Neural progenitor cell (in vitro differentiated cells): Measurements from ENCODE around the gene SDHA. TPM values are rescaled to one million over a fixed set of nuclear protein-coding genes. Genes with fewer than 3 reads are reported as not detected.
"Not testable (repeated sequence)": the region's sequence is repeated elsewhere in the genome, so short reads cannot be mapped to it uniquely, and the experiment has no call there.

Experiments
- DNase-seq: peaks from one replicate; pipeline ENCODE4 v3.0.0-alpha.2; 2016; ENCODE audit warnings: low spot score
- H2AFZ ChIP-seq: fragments of 200-600 bp; sonication (generic); replicated peaks from 2 replicates; pipeline ENCODE4 v1.6.1; 2016; ENCODE audit warnings: antibody characterized with exemption
- H3F3A ChIP-seq: fragments of 200-600 bp; sonication (generic); 2 replicates; pipeline ENCODE4 v1.6.1; 2016; ENCODE audit warnings: antibody characterized with exemption, low read depth
- H3K27ac ChIP-seq: fragments of 200-600 bp; sonication (generic); 2 replicates; pipeline ENCODE4 v1.5.1; 2016; ENCODE audit warnings: mild to moderate bottlenecking
- H3K27me3 ChIP-seq: fragments of 200-600 bp; sonication (generic); 2 replicates; pipeline ENCODE4 v1.6.1; 2016; ENCODE audit warnings: mild to moderate bottlenecking, moderate library complexity
- H3K36me3 ChIP-seq: fragments of 200-600 bp; sonication (generic); 2 replicates; pipeline ENCODE4 v1.5.1; 2016
- H3K4me1 ChIP-seq: fragments of 200-600 bp; sonication (generic); 2 replicates; pipeline ENCODE4 v1.6.1; 2016; ENCODE audit warnings: mixed run types
- H3K4me2 ChIP-seq: fragments of 200-600 bp; sonication (generic); 2 replicates; pipeline ENCODE4 v1.6.1; 2016
- H3K4me3 ChIP-seq: fragments of 200-600 bp; sonication (generic); 2 replicates; pipeline ENCODE4 v1.5.1; 2016
- H3K79me2 ChIP-seq: fragments of 200-600 bp; sonication (generic); 2 replicates; pipeline ENCODE4 v1.6.1; 2016; ENCODE audit warnings: low read depth
- H3K9ac ChIP-seq: fragments of 200-600 bp; sonication (generic); 2 replicates; pipeline ENCODE4 v1.6.1; 2016
- H3K9me3 ChIP-seq: fragments of 200-600 bp; sonication (generic); 2 replicates; pipeline ENCODE4 v1.5.1; 2016; ENCODE audit warnings: low read depth
- H4K20me1 ChIP-seq: fragments of 200-600 bp; sonication (generic); 2 replicates; pipeline ENCODE4 v1.6.1; 2016; ENCODE audit warnings: low read depth
- H3K27ac Mint-ChIP-seq: 3 replicates; pipeline ENCODE4 v1.8.0; 2021; ENCODE audit warnings: mixed read lengths
- H3K27me3 Mint-ChIP-seq: 2 replicates; pipeline ENCODE4 v1.8.0; 2022; ENCODE audit warnings: low read depth, mild to moderate bottlenecking, inconsistent platforms, moderate library complexity, mixed read lengths; ENCODE audit not compliant: insufficient read depth
- H3K36me3 Mint-ChIP-seq: 3 replicates; pipeline ENCODE4 v1.8.0; 2021; ENCODE audit warnings: mixed read lengths
- H3K4me1 Mint-ChIP-seq: 3 replicates; pipeline ENCODE4 v1.8.0; 2021; ENCODE audit warnings: mixed read lengths
- H3K4me3 Mint-ChIP-seq: 3 replicates; pipeline ENCODE4 v1.8.0; 2021; ENCODE audit warnings: mild to moderate bottlenecking, moderate library complexity, mixed read lengths
- H3K9me3 Mint-ChIP-seq: 3 replicates; pipeline ENCODE4 v1.8.0; 2020; ENCODE audit warnings: mixed read lengths
- CTCF ChIP-seq: fragments of 200-600 bp; sonication (generic); IDR thresholded peaks from 2 replicates; pipeline ENCODE4 v1.5.1; 2017; ENCODE audit warnings: antibody characterized with exemption, mild to moderate bottlenecking
- EZH2 ChIP-seq: fragments of 200-600 bp; sonication (generic); IDR thresholded peaks from 2 replicates; pipeline ENCODE4 v1.6.1; 2017; ENCODE audit warnings: antibody characterized with exemption, mild to moderate bottlenecking, moderate library complexity
- EZH2phosphoT487 ChIP-seq: fragments of 200-600 bp; sonication (generic); IDR thresholded peaks from 2 replicates; pipeline ENCODE4 v1.6.1; 2017; ENCODE audit warnings: antibody characterized with exemption
- total RNA-seq: library from RNA; depleted of rRNA; stranded (reverse); fragments of >200 nt; gene quantifications from 2 replicates; pipeline ENCODE4 v1.2.3, GENCODE V29; 2015; ENCODE audit warnings: low replicate concordance

Gene SDHA
- total RNA-seq, 1 donor from 2014 or later, result 47.1 TPM

- no peaks in the 10 kb centered on the region for H4K20me1 ChIP-seq
- H3K4me3 ChIP-seq, result no peak overlapping the region
- H3K9me3 ChIP-seq, result no peaks in the 10 kb centered on the region
- no peaks in the 10 kb centered on the region for H3K79me2 ChIP-seq
- H3K36me3 ChIP-seq, result no peaks in the 10 kb centered on the region
- no peaks in the 10 kb centered on the region for H3F3A ChIP-seq
- DNase-seq, result no peak
- no peak overlapping the region for H3K9ac ChIP-seq
- no peaks in the 10 kb centered on the region for H3K27me3 ChIP-seq
- TF ChIP-seq CTCF (no peak), EZH2 (no peak), EZH2phosphoT487 (no peak)
- H2AFZ ChIP-seq, result no peak overlapping the region
- Mint-ChIP-seq H3K4me3 (no peak overlapping the region), H3K4me1 (no peaks in the 10 kb centered on the region), H3K9me3 (peaks cover 4% of the 10 kb centered on the region), H3K36me3 (peaks cover 15% of the 10 kb centered on the region), H3K27ac (peak overlapping the region; percentile 78), H3K27me3 (peaks cover 2% of the 10 kb centered on the region)
- no peaks in the 10 kb centered on the region for H3K4me1 ChIP-seq
- no peak overlapping the region for H3K4me2 ChIP-seq
- no peak overlapping the region for H3K27ac ChIP-seq
These were observed 46.2 kb downstream of the SDHA start for GRCh38 chr5:264338-264737.

- not testable (repeated sequence) for H3K79me2 ChIP-seq, H3K27me3 Mint-ChIP-seq, H3K9me3 Mint-ChIP-seq, H4K20me1 ChIP-seq, H3K4me1 Mint-ChIP-seq, H3K4me3 Mint-ChIP-seq, H3K27ac ChIP-seq, H3K4me2 ChIP-seq, H3K4me3 ChIP-seq, H3K4me1 ChIP-seq, H3K9ac ChIP-seq, H2AFZ ChIP-seq, H3K36me3 ChIP-seq, H3K27me3 ChIP-seq, DNase-seq, H3K27ac Mint-ChIP-seq, H3K9me3 ChIP-seq
- peaks cover 15% of the 10 kb centered on the region for H3K36me3 Mint-ChIP-seq
- H3F3A ChIP-seq, result peaks cover 17% of the 10 kb centered on the region
These were observed 48.3 kb downstream of the SDHA start for GRCh38 chr5:266311-267026.

GRCh38 chr5:267716-268115 lies 49.6 kb downstream of the SDHA start:
- TF ChIP-seq EZH2 (no peak), CTCF (no peak)
- peaks cover 12% of the 10 kb centered on the region for H3K79me2 ChIP-seq
- peaks cover 2% of the 10 kb centered on the region for H4K20me1 ChIP-seq
- no peak overlapping the region for H3K4me3 ChIP-seq
- H3F3A ChIP-seq, result peaks cover 17% of the 10 kb centered on the region
- no peaks in the 10 kb centered on the region for H3K36me3 ChIP-seq
- H3K27ac ChIP-seq, result no peak overlapping the region
- H3K36me3 Mint-ChIP-seq, result peaks cover 10% of the 10 kb centered on the region
- DNase-seq, result no peak
- H3K4me2 ChIP-seq, result no peak overlapping the region
- H3K9me3 ChIP-seq, result no peaks in the 10 kb centered on the region
- H2AFZ ChIP-seq, result no peak overlapping the region
- H3K27me3 ChIP-seq, result no peaks in the 10 kb centered on the region
- H3K4me1 ChIP-seq, result no peaks in the 10 kb centered on the region
- H3K4me3 Mint-ChIP-seq, result no peak overlapping the region
- peaks cover 7% of the 10 kb centered on the region for H3K27me3 Mint-ChIP-seq
- H3K4me1 Mint-ChIP-seq, result peaks cover 14% of the 10 kb centered on the region
- H3K9ac ChIP-seq, result no peak overlapping the region
- H3K27ac Mint-ChIP-seq, result no peak overlapping the region
- no peaks in the 10 kb centered on the region for H3K9me3 Mint-ChIP-seq

GRCh38 chr5:270340-270739 lies 52.2 kb downstream of the SDHA start:
- peaks cover 17% of the 10 kb centered on the region for H3F3A ChIP-seq
- H2AFZ ChIP-seq, result no peak overlapping the region
- DNase-seq, result peak; percentile 4
- Mint-ChIP-seq H3K4me3 (peak overlapping the region; percentile 91), H3K36me3 (peaks cover under 1% of the 10 kb centered on the region), H3K4me1 (peaks cover 22% of the 10 kb centered on the region), H3K9me3 (no peaks in the 10 kb centered on the region), H3K27me3 (peaks cover 7% of the 10 kb centered on the region), H3K27ac (peak overlapping the region; percentile 22)
- H3K27me3 ChIP-seq, result no peaks in the 10 kb centered on the region
- no peak overlapping the region for H3K9ac ChIP-seq
- peaks cover 37% of the 10 kb centered on the region for H3K79me2 ChIP-seq
- H3K36me3 ChIP-seq, result no peaks in the 10 kb centered on the region
- no peaks in the 10 kb centered on the region for H3K4me1 ChIP-seq
- peak overlapping the region; percentile 70 for H3K4me2 ChIP-seq
- peaks cover 17% of the 10 kb centered on the region for H4K20me1 ChIP-seq
- no peak overlapping the region for H3K27ac ChIP-seq
- no peaks in the 10 kb centered on the region for H3K9me3 ChIP-seq
- TF ChIP-seq CTCF (no peak), EZH2phosphoT487 (no peak), EZH2 (no peak)
- H3K4me3 ChIP-seq, result peak overlapping the region; percentile 79

GRCh38 chr5:271828-272167 lies 53.7 kb downstream of the SDHA start:
- Histone ChIP-seq H3K4me3 (peak overlapping the region; percentile 79), H3F3A (peaks cover 17% of the 10 kb centered on the region), H3K9ac (peak overlapping the region; percentile 77), H4K20me1 (peaks cover 17% of the 10 kb centered on the region), H3K79me2 (peaks cover 46% of the 10 kb centered on the region), H3K4me2 (peak overlapping the region; percentile 89)
- DNase-seq, H3K4me1 ChIP-seq, H3K36me3 Mint-ChIP-seq, H3K27me3 Mint-ChIP-seq, H3K9me3 ChIP-seq, H3K27ac ChIP-seq, H2AFZ ChIP-seq, H3K27me3 ChIP-seq, H3K9me3 Mint-ChIP-seq, H3K27ac Mint-ChIP-seq, H3K36me3 ChIP-seq: not testable (repeated sequence)
- peaks cover 22% of the 10 kb centered on the region for H3K4me1 Mint-ChIP-seq
- H3K4me3 Mint-ChIP-seq, result peak overlapping the region; percentile 91

GRCh38 chr5:273091-273490 lies 55.0 kb downstream of the SDHA start:
- H4K20me1 ChIP-seq, result peaks cover 17% of the 10 kb centered on the region
- H3K36me3 Mint-ChIP-seq, H3K4me1 ChIP-seq, H3K27me3 Mint-ChIP-seq, H3K36me3 ChIP-seq, DNase-seq, H3K9me3 Mint-ChIP-seq, H3K27ac ChIP-seq, H2AFZ ChIP-seq, H3K9me3 ChIP-seq, H3K9ac ChIP-seq, H3K27ac Mint-ChIP-seq, H3K27me3 ChIP-seq: not testable (repeated sequence)
- Mint-ChIP-seq H3K4me3 (peak overlapping the region; percentile 88), H3K4me1 (peaks cover 22% of the 10 kb centered on the region)
- peaks cover 53% of the 10 kb centered on the region for H3K79me2 ChIP-seq
- H3F3A ChIP-seq, result peaks cover 17% of the 10 kb centered on the region
- H3K4me2 ChIP-seq, result peak overlapping the region; percentile 89
- H3K4me3 ChIP-seq, result peak overlapping the region; percentile 79
